Stimulated activated CD4-positive, alpha-beta T cell treated with anti-CD3 and anti-CD28 coated beads, Interleukin-15, amount 100 ng/mL, for 48 hours (primary cell): Measurements from ENCODE around the gene PTPRN2.
"Not testable (repeated sequence)": the region's sequence is repeated elsewhere in the genome, so short reads cannot be mapped to it uniquely, and the experiment has no call there.

Source experiments
- DNase-seq, 2 donors: peaks; one replicate each; pipeline ENCODE4 v3.0.0-alpha.2; 2020; ENCODE audit warnings: low read depth in 2 of 2

Gene PTPRN2

DNA sequence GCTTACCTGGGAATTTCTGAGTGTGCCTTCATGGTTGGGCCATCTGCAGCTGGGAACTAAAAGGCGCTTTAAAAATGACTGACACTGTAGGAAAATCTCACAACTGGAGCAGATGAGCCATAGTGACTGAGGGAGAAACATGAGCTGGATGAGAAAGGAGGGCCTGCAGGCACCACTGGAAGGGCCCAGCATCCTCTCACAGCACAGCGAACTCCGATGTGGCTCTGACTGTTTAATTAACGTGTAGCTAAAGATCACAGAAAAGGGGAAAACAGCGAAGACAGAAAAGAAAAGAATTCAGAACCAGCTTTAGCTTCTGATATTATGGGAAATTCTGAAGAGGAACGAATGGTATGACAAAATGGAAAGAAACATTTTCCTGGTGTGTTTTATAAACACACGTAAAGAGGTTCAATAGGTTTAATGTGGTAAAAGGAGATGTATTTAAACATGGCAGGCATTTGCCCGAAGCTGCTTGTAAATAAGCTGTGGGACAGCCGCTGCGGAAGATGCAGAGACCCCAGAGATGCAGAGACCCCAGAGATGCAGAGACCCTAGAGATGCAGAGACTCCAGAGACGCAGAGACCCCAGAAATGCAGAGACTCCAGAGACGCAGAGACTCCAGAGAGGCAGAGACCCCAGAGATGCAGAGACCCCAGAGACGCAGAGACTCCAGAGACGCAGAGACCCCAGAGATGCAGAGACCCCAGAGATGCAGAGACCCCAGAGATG is 534.3 kb downstream of the PTPRN2 start:
- no peak for DNase-seq

DNA sequence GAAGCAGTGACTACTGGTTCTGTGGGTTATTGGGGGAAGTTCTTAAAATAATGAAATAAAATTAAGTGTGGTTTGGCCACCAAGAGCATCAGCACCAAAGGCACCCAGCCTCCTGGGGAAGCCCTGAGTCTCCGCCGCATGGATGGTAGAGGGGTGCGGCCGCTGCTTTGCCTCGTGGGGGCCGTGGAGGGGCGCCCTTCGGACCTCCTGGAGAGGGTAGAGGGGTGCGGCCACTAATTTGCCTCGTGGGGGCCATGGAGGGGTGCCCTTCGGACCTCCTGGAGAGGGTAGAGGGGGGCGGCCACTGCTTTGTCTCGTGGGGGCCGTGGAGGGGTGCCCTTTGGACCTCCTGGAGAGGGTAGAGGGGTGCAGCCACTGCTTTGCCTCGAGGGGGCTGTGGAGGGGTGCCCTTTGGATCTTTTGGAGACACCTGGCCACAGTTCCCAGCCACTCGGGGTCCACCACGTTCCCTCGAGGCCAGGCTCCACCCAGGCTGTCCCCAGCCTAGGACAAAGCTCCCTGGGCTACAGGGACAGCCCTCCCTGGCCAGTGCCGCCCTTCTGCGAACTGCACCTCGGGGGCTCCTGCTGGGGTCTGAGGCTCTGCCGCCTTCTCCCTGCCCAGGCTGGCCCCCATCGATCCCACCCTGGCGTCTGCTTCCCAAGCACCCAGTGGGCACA is 535.1 kb downstream of the PTPRN2 start:
- DNase-seq = no peak

DNA sequence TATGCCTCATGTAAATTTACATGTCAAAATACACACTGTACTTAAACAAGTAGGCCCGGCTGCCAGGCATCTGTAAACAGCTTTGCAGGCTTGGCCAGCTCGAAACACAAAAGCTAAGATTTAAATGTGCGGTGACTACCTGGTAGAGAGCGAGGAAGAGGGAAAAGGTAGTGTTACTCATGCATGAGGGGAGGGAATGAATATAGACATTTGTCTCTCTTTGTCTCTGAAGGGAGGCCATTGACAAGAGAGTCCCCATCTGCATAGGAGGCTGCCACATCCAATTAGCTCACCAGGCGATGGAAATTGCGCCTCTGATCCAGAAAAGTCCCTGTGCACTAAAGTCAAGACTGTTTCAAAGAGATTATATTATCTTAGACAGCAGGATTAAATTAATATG is 535.8 kb downstream of the PTPRN2 start:
- DNase-seq = no peak

DNA sequence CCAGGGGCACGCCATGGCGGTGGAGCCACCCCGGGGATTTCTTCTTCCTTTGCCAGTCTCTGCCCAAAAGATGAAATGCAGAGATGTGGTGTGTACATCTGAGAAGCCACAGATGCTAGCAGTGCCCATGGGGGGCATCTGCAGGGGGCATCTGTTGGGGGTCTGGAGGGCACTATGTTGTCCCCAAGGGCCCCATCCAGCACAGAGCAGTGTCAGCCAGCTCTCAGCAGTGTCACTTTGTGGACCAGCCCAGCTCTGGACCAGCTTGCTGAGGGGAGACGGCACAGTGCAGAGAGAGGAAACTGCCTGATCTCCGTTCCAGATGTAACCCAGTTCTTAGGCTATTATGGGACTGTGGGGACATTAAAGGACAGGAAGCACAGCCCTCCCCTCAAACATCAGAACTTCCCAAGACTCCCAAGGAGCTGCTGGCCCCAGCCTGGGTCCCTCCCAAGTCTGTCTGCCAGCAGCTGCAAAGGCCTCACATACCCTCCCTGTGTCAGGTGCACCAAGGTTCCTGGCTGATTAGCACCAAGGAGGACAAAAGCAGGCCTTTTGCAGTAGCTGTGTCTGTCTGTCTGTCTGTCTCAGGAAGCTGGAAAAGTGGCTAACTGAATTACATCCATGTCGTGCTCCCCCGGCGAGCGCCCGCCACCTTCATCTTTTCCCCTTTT is 536.5 kb downstream of the PTPRN2 start:
- DNase-seq = no peak

DNA sequence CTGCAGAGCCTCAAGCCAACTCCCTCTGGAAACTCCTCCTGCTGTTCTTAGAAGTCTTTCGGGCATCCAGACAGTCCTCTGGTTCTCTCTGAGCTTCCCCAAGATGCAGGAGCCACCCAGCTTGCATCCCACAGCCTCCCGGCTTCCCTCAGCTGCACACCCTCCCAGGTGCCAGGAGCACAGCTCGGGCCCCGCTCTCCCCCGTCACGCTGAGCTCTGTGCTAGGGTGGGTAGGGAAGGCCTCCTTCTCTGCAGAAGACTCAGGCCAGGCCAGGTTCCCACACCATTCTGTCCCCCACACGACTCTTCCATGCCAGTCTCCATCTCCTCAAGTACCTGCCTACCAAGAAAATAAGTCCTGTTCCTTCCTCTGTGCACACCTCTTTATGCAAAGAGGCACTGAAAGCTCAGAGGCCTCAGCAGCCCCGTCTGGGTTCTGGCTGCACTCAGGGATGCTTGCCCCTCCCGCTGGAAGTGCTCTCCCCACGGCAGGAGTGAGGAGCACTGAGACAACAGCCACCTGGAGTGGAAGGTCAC is 537.1 kb downstream of the PTPRN2 start:
- no peak for DNase-seq

DNA sequence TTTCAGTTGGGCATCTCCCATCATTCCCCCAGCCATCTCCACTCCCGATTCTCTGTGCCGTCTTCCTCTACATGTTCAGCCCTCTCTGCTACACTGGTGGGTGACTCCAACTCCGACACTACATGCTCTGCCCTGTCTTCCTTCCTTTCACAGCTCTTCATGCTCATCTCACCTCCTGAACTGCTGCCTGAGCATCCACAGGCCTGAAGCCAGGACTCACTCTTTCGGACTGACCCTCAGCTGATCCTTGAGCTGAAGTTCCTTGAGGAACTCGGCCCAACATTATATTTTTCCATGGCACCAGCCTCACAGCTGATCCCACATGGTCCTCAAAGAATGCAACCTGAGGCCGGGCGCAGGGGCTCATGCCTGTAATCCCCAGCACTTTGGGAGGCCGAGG is 538.4 kb downstream of the PTPRN2 start:
- no peak for DNase-seq

DNA sequence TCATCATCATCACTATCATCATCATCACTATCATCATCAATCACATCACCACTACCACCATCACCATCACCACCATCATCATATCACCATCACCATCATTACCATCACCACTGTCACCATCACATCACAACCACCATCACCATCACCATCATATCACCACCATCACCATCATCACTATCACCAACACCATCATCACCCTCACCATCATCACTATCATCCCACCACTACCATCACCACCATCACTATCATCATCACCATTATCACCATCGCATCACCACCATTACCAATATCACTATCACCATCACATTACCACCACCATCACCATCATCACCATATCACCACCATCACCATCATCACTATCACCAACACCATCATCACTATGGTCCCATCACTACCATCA is 539.1 kb downstream of the PTPRN2 start:
- DNase-seq = no peak

DNA sequence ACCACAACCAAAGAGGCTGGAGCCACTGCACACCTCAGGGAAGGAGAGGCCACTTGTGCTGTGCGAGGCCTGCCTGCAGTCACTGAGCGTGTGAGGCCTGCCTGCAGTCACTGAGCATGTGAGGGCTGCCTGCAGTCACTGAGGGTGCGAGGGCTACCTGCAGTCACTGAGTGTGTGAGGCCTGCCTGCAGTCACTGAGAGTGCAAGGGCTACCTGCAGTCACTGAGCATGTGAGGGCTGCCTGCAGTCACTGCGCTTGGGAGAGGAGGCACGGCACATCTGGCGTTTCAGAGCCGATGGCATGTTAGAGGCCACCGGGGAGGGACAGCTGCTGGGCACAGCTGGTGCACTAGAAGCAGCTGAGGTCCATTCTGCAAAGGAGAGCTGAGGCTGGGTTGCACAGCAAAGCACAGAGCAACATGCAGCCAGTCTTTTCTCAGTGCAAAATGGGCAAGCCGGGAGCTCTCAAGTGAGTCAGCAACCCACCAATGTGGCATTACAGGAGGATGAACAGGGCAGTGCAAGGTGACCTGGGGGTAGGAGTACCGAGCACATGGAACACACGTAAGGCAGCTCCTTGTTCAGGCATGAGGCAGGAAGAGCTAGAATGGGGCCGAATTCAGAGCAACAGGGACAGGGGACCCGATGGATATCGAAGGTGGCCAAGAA is 540.1 kb downstream of the PTPRN2 start:
- no peak for DNase-seq

DNA sequence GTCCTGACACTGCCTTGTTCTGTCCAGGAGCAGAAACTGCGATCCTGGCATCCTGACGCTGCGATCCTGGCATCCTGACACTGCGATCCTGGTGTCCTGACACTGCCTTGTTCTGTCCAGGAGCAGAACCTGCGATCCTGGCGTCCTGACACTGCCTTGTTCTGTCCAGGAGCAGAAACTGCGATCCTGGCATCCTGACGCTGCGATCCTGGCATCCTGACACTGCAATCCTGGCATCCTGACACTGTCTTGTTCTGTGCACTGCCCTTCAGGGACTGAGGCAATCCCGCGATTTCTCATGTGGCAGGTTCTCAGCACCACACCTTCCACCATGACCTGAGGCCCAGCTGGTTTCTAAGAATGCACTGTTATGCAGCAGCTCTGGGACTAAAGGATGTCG is 541.4 kb downstream of the PTPRN2 start:
- DNase-seq = not testable (repeated sequence)

DNA sequence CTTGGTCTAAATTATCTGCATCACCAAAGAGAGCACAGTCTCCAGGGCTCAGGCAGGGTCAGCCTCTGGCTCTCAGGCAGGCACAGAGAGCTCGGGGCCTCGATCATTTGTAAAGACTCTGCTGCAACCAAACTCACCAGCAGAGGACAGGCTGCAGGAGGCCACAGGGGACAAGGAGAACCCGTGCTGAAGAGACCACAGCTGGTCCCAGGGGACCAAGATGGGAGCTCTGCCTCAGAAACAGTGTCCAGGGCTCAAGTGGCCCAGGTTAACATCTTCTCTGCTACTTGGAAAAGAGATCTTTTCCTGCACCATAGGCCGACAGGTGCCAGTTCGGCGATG is 543.2 kb downstream of the PTPRN2 start:
- no peak for DNase-seq

DNA sequence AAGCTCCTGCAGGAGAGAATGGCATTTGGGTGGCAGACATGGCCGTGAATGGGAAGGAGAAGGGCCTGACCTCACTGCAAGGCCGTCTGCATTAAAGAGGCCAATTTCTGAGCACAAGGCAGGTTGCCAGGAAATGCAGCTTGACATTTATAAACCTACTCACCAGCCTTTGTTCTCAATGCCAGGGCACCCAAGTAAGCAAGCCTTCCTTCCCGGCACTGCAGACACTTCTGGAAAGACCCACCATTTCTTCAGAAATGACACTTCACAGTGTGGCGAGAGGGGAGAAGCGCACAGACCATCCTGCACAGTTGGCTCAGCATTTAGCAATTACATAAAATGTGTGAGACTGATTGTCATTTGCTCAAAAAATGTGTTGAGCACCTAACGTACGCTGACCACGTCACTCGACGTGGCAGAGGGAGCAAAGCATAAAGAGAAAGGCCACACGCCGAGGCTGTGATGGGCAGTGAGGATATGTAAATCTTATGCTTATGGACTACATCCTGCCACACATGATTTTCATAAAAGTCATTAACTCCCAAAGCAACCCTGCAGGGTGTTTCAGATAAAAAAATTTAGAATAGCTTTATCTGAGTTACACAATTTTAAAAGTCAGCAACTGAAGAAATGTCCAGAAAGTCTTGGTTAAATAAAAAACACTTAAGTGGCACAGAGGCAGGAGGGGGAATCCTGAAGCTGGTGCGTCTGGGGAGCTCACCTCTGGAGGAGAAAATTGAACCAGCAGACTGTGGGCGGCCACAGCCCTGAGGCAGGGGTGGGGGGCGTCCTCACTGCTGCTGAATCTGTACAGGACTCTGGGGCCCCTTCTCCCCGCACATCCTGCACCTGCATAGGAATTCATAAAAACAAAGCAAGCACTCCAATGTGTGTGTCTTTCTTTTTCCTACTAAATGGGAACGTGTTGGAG is 543.8 kb downstream of the PTPRN2 start:
- DNase-seq = no peak

DNA sequence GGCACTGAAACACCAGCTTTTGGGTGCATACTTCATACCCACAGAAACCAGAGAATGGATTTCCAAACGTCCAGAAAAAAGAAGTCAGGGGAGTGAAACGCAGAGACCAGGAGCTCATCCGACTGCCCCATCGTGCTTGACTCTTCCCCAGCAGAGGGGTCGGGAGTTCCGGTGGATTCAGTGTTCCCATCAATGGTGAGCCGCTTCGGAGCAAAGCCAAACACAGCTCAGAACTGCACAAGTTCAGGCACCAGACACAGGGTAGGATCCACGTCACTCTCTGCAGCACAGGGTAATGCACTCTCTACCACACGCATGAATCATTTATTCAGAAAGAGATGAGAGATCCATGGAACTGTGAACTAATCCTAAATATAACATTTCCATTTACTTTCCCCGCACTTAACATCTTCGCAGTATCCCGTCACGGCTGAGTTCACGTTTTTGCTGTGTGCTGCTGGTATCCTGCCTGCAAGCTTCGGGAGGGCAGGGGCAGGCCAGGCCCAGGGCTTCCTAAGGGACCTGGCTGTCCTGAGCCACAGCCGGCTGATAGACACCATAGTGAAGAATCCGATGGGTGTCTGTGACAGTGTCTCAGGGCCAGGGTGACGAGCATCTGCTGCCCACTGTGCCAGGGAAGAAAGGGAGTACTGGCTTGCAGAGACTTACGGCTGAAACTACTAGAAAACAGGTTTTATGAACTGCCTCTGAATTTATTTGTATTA is 545.3 kb downstream of the PTPRN2 start:
- DNase-seq = no peak

DNA sequence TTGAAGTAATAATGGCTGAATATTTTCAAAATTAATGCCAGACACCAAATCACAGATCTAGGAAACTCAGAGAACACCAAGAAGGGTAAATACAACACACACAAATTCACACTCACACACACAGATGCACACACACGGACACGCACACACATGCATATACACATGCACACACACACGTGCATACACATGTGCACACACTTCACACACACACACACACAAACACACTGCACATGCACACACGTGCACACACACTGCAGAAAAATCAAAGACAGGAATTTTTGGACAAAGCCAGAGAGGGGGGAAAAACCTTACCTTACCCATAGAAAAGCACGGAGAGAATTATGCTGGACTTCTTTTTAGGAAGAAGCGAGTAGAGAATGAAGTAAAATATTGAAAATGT is 547.4 kb downstream of the PTPRN2 start:
- DNase-seq = no peak

DNA sequence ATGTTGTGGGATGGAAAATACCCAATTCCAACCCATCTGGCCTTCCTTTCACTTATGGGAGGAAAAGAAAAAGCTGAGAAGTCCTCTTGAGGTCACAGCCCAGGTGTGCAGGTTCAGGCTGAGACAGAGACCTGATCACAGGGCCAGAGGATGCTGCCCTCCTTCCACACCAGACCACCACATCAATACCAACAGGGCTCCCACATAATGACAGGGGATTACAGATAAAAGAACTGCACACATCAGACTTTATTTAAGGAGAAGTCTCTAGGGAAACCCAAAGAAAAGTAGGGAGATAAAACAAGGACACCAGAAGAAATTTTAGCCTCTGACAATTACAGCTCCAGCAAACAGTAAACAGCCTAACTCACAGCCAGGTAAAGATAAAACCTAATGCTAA is 548.4 kb downstream of the PTPRN2 start:
- DNase-seq = no peak

DNA sequence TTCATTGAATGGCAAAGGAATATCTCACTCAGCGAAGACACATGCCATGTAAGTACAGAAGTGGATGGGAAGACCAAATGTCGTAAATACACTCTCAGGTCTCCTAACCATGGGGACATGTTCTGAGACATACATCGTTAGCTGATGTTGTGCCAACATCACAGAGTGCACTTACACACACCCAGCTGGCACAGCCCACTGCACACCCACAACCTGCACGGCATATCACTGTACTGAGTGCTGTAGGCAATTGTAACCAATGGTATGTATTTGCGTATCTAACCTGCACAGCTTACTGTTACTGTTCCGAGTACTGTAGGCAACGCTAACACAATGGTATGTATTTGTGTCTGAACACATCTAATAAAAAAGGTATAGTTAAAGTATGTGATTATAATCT is 550.4 kb downstream of the PTPRN2 start:
- no peak for DNase-seq

DNA sequence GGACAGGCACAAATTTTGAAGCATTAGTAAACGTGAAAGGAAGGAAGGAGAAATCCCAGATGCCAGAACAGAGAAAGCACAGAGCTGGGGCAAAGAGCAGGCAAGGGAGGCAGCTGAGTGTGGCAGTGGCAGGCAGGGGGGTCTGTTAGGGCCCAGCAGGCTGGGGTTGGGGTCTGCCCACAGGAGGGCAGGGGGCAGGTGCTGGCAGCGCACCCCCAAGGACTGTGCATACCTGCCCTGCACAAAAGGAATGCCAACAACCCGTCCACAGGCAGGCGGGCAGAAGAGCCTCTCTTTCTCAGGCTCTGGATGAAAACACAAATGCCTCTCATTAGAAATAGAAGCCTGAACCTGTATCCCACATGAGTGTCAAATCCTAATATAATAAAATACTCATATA is 552.3 kb downstream of the PTPRN2 start:
- no peak for DNase-seq

DNA sequence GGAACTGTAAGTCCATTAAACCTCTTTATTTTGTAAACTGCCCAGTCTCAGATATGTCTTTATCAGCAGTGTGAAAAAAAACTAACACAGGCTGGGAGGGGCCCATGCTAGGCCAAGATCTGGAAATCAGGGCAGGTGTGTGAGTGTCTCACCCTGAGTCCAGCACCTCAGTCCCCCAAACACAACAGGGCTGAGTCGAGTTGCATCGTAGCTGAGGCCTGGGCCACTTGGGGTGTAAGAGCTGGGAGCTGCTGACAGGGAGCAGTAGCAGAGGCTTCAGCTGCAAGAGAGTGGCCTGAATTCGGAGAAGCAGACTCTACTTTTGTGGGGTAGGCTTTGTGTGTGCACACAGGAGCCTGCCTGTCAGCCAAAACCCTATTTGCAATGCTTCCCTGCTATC is 553.1 kb downstream of the PTPRN2 start:
- DNase-seq = no peak

DNA sequence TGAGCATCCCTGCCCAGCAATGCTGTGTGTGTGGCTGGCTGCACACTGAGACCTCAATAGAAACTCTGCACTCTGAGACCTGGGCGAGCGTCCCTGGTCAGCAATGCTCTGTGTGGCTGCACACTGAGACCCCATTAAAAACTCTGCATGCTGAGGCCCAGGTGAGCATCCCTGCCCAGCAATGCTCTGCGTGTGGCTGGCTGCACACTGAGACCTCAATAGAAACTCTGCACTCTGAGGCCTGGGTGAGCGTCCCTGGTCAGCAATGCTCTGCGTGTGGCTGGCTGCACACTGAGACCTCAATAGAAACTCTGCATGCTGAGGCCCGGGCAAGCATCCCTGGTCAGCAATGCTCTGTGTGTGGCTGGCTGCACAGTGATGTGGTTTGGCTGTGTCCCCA is 553.7 kb downstream of the PTPRN2 start:
- not testable (repeated sequence) for DNase-seq

DNA sequence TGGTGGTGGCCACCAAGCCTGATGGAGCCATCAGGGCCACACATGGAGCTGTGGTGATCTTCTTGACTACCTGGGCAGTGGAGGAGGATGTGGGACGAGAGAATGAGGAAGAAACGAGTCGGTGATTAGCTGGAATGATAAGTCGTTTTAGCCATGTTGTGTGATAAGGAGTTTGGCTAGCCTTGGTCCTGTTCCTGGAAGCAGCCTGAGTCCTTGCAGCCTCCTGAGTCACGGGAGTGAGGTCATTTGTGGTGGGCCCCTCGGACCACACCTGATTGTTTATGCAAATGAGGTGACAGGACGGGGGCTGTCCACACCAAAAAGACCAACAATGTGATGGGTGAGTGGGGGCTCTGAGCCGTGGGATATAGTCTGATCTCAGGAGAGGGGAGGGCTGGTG is 554.4 kb downstream of the PTPRN2 start:
- DNase-seq = no peak

DNA sequence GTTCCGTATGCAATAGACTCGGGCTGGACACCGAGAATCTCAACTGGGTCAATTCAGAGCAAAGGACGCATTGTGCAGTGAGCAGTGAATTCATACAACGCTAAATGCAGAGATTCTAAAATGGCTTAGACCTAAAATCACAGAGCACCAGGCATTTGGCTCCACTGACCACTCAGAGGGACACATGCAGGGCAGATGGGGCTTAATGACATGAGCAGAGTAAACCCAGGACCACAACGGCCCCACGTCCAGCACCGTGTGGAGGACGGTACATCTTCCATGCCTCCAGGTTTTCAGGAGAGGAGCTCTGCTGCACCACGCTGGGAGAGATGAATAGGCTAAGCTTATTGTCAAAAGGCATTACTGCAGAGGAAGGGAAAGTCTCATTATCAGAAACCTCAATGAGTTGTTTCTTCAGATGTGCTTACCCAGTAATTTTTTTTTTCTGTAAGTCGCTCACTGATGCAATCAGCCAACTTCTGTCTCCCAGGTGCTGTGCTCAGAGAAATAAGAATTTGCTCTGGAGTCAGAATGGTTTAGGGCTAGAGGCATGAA is 555.0 kb downstream of the PTPRN2 start:
- no peak for DNase-seq
